Measurements from ENCODE around the gene RAPSN. TPM values are rescaled to one million over a fixed set of nuclear protein-coding genes. Genes with fewer than 3 reads are reported as not detected.

The RAPSN gene
- total RNA-seq, 1 donor, result 0.09 TPM

- no peak for DNase-seq (ENCODE audit: low read depth)
- no peak for TF ChIP-seq CTCF (IDR thresholded peaks at IDR 0.05; ENCODE audit: insufficient read depth, low read length)
- no peak overlapping the region for H3K4me3 ChIP-seq (ENCODE audit: low read depth, low read length)
Observed at GRCh38 chr11:47431356-47432083, 17.4 kb downstream of the RAPSN start.

GRCh38 chr11:47430524-47430923 lies 18.4 kb downstream of the RAPSN start:
- no peak overlapping the region for H3K4me3 ChIP-seq (ENCODE audit: low read depth, low read length)
- no peak for TF ChIP-seq CTCF (IDR thresholded peaks at IDR 0.05; ENCODE audit: insufficient read depth, low read length)
- DNase-seq (ENCODE audit: low read depth), result no peak

- peak; percentile 95 for DNase-seq (ENCODE audit: low read depth)
- peak within 1 kb of the TSS; percentile 97 for H3K4me3 ChIP-seq (ENCODE audit: low read depth, low read length)
- TF ChIP-seq CTCF (IDR thresholded peaks at IDR 0.05; ENCODE audit: insufficient read depth, low read length), result no peak
Observed at GRCh38 chr11:47426062-47426956, 22.6 kb downstream of the RAPSN start, which contains the start of gene PSMC3. Gene PSMC3 (minus strand): TSS chr11:47426439. CDS start chr11:47426279, 160 bp downstream.

- no peak for TF ChIP-seq CTCF (IDR thresholded peaks at IDR 0.05; ENCODE audit: insufficient read depth, low read length)
- peak overlapping the region; percentile 97 for H3K4me3 ChIP-seq (ENCODE audit: low read depth, low read length)
- DNase-seq (ENCODE audit: low read depth), result no peak
Observed at GRCh38 chr11:47425611-47426010, 23.3 kb downstream of the RAPSN start.

- H3K4me3 ChIP-seq (ENCODE audit: low read depth, low read length), result no peak overlapping the region
- no peak for TF ChIP-seq CTCF (IDR thresholded peaks at IDR 0.05; ENCODE audit: insufficient read depth, low read length)
- DNase-seq (ENCODE audit: low read depth), result peak; percentile 43
Observed at GRCh38 chr11:47418454-47419259, 30.3 kb downstream of the RAPSN start.

- no peak for TF ChIP-seq CTCF (IDR thresholded peaks at IDR 0.05; ENCODE audit: insufficient read depth, low read length)
- no peak overlapping the region for H3K4me3 ChIP-seq (ENCODE audit: low read depth, low read length)
- no peak for DNase-seq (ENCODE audit: low read depth)
Observed at GRCh38 chr11:47417712-47418111, 31.2 kb downstream of the RAPSN start.
